ENCODE data around the gene CBLB.

- no peak for TF ChIP-seq POLR2A (IDR thresholded peaks at IDR 0.05; ENCODE audit: low read length)
- TF ChIP-seq, protein P1, sequence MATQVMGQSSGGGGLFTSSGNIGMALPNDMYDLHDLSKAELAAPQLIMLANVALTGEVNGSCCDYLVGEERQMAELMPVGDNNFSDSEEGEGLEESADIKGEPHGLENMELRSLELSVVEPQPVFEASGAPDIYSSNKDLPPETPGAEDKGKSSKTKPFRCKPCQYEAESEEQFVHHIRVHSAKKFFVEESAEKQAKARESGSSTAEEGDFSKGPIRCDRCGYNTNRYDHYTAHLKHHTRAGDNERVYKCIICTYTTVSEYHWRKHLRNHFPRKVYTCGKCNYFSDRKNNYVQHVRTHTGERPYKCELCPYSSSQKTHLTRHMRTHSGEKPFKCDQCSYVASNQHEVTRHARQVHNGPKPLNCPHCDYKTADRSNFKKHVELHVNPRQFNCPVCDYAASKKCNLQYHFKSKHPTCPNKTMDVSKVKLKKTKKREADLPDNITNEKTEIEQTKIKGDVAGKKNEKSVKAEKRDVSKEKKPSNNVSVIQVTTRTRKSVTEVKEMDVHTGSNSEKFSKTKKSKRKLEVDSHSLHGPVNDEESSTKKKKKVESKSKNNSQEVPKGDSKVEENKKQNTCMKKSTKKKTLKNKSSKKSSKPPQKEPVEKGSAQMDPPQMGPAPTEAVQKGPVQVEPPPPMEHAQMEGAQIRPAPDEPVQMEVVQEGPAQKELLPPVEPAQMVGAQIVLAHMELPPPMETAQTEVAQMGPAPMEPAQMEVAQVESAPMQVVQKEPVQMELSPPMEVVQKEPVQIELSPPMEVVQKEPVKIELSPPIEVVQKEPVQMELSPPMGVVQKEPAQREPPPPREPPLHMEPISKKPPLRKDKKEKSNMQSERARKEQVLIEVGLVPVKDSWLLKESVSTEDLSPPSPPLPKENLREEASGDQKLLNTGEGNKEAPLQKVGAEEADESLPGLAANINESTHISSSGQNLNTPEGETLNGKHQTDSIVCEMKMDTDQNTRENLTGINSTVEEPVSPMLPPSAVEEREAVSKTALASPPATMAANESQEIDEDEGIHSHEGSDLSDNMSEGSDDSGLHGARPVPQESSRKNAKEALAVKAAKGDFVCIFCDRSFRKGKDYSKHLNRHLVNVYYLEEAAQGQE (IDR thresholded peaks at IDR 0.05), result no peak
- no peak for TF ChIP-seq NFE2L2 (conservative IDR thresholded peaks at IDR 0.05; ENCODE audit: low read length)
- TF ChIP-seq MAFK (IDR thresholded peaks at IDR 0.05; ENCODE audit: partially characterized antibody), result no peak
These were observed 252.3 kb downstream of the CBLB start for GRCh38 chr3:105616374-105617121.

Measured in A549 (cell line).